Choroid plexus epithelial cell (primary cell): ENCODE data around the gene KCTD12.

Experiments
- DNase-seq: peaks from one replicate; pipeline ENCODE4 v3.0.0-alpha.2; 2010; ENCODE audit warnings: low read depth
- H3K4me3 ChIP-seq: 2 replicates; pipeline ENCODE4 v1.5.1; 2011; ENCODE audit warnings: low read depth, mild to moderate bottlenecking, control low read depth, low read length, moderate library complexity
- TF ChIP-seq, protein P1 (sequence below): conservative IDR thresholded peaks from 2 replicates; pipeline ENCODE4 v1.5.1; 2011; ENCODE audit warnings: low read depth, mild to moderate bottlenecking, control low read depth, inconsistent platforms, low read length, moderate library complexity

Gene KCTD12

DNA sequence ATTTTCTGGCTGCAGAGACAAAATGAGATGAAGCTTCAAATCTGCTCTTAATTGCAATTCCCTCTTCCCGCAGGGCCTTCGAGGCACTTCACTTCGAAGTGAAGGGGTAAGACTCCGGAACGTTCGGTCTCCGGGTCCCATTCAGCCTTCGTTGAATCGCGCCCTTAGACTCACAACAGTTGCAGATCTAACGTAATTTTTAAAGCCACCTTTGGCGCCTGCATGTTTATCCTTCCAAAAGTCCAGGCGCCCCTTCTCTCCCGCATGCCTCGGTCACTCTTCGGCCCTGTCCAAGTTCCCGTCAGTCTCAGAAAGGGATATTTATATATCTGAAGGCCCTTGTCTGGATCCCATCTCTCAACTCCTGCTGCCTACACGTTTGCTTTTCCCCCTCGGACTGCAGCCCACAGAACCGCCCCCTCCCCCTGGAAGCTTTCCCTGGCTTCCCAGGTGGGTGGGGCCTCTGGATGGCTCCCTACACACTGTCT is 915 bp upstream of the KCTD12 start:
- DNase-seq = no peak
- H3K4me3 ChIP-seq = peak overlapping the region; percentile 77
- TF ChIP-seq, protein P1, sequence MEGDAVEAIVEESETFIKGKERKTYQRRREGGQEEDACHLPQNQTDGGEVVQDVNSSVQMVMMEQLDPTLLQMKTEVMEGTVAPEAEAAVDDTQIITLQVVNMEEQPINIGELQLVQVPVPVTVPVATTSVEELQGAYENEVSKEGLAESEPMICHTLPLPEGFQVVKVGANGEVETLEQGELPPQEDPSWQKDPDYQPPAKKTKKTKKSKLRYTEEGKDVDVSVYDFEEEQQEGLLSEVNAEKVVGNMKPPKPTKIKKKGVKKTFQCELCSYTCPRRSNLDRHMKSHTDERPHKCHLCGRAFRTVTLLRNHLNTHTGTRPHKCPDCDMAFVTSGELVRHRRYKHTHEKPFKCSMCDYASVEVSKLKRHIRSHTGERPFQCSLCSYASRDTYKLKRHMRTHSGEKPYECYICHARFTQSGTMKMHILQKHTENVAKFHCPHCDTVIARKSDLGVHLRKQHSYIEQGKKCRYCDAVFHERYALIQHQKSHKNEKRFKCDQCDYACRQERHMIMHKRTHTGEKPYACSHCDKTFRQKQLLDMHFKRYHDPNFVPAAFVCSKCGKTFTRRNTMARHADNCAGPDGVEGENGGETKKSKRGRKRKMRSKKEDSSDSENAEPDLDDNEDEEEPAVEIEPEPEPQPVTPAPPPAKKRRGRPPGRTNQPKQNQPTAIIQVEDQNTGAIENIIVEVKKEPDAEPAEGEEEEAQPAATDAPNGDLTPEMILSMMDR = no peak

DNA sequence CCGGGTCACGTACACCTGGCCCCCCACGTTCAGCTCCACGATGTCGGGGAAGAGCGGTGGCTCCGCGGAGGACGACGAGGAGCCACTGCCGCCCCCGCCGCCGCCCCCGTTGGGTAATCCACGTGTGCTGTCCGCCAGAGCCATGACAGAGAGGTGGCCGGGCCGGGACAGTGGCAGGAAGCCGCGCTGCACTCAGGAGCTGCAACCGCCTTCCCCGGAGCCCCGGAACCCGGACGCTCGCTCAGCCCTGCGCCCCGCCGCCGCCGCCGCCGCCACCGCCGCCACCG is 257 bp downstream of the KCTD12 start:
- peak overlapping the region; percentile 77 for H3K4me3 ChIP-seq
- DNase-seq = no peak
- TF ChIP-seq, protein P1 = no peak

DNA sequence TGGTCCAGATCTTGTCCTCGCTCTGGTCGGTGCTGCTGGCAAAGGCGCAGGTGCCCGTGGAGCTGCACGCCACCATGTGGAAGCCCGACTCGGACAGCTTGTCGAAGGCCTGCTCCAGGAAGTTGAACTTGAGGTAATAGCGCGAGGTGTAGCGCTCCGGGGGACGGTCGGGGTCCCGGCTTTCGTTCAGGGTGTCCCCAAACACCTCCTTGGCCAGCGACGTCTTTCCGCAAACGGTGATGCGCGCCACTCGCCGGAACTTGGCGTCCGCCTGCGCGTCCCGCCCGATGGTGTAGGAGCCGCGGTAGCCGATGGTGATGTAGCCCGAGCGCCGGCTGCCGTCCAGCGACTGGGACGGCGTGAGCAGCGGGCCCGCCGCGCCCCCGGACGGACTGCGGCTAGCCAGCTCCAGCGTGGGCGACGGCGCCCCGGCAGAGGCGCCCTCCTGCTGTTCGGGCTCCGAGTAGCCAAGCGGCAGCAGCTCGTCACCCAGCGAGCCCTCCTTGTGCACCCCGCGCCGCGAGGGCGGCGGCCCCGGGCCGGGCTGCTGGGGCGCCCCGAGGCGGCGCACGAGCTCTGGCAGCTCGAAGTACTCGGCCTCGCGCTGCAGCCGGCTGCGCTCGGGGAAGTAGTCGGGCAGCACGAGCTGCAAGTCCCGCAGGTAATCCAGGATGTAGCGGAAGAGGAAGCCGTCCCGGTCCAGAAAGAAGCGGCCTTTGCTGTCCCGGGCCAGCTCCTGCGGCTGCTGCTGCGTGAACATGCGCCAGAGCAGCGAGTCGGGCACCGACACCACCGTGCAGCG is 801 bp downstream of the KCTD12 start:
- peak overlapping the region; percentile 77 for H3K4me3 ChIP-seq
- DNase-seq = peak; percentile 86
- TF ChIP-seq, protein P1 = peak; percentile 62

DNA sequence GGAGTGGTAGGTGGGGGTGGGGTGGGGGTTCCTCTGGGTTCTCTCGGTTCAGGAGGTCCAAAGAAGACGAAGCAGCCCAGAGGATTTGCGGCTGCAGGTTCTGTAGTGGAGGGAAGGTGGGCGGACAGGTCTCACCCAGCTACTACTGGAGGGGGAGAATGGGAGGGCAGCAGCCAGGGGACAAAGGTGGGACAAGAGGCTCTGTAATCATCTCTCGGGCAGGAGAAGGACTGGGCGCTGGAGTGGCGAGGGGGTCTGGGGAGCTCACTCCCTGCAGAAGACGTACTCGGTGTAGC is 1.4 kb downstream of the KCTD12 start:
- peak overlapping the region; percentile 77 for H3K4me3 ChIP-seq
- TF ChIP-seq, protein P1 = no peak
- no peak for DNase-seq

DNA sequence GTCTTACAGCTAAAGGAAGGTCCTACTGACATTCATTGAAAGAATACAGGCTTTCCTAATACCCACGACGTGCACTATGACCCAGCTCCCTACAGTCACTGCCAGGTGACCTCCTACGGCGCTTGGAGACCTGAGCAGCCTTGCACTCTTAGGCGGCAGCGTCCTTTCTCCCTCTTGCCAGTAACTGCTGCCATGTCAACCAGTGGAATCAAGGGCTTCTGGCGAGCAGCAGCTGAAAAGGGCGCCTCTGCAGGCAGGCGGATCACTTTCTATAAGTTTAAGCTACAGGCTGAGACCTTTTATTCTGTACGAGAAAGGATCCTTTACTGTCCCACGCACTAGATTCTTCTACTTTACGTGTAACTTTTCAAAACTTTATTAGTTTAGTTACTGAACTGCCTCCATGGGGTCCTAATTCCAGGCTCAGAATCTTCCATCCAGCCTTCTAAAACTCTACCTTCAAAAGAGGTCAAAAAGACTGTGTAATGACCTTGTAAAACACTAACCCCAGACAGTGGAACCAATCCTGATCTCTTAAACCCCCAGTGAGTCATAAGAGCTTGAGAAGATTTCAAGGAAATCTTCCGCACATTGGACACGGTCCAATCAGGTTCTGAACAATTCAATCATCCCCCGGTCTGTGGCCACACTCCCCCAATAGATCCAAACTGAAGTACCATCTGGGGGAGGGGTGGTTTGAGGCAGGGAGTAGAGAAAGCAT is 1.9 kb downstream of the KCTD12 start:
- TF ChIP-seq, protein P1 = peak; percentile 76
- DNase-seq = peak; percentile 79
- H3K4me3 ChIP-seq = peak overlapping the region; percentile 77

DNA sequence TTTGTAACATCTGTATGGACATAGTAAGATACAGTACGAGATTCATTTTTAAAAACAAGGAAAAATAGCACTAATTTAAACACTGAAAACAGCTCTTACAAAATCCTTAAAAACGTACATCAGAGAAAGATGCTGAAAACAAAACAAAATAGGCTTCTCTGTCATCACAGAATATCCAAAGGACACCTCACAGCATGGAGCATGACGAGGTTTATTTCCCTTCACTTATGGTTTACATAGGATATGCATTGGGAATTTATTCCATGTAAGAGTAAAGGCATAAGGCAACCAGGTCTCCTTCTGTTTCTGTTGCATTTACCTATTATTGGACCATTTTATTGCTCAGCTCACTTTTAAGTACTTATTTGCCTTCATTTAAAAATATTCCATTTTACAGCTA is 3.0 kb downstream of the KCTD12 start:
- H3K4me3 ChIP-seq = peak overlapping the region; percentile 77
- DNase-seq = peak; percentile 16
- TF ChIP-seq, protein P1 = no peak
